HG02973 (cell line): ENCODE results near the gene TCERG1L.
"Not testable (repeated sequence)": the region's sequence is repeated elsewhere in the genome, so short reads cannot be mapped to it uniquely, and the experiment has no call there.

ENCODE experiments used
- ATAC-seq: cut with Tn5 transposase; IDR thresholded peaks from one replicate; pipeline ENCODE4 v1.9.1; 2021; ENCODE audit warnings: moderate library complexity; ENCODE audit not compliant: unreplicated experiment

TCERG1L gene

GRCh38 chr10:131090761-131091661 is 220.5 kb downstream of the TCERG1L start:
- ATAC-seq, result no peak

GRCh38 chr10:131089861-131090260 is 221.7 kb downstream of the TCERG1L start:
- ATAC-seq, result no peak

- no peak for ATAC-seq
Observed at GRCh38 chr10:131089150-131089549, 222.4 kb downstream of the TCERG1L start.

GRCh38 chr10:131088619-131089018 is 222.9 kb downstream of the TCERG1L start:
- ATAC-seq, result no peak

GRCh38 chr10:131087464-131088215 is 223.9 kb downstream of the TCERG1L start:
- no peak for ATAC-seq

GRCh38 chr10:131086511-131086910 is 225.0 kb downstream of the TCERG1L start:
- ATAC-seq, result no peak

GRCh38 chr10:131086094-131086493 is 225.4 kb downstream of the TCERG1L start:
- ATAC-seq, result no peak

GRCh38 chr10:131085091-131085860 is 226.2 kb downstream of the TCERG1L start:
- ATAC-seq, result no peak

- no peak for ATAC-seq
Observed at GRCh38 chr10:131084791-131085090, 226.8 kb downstream of the TCERG1L start.

- ATAC-seq, result no peak
Observed at GRCh38 chr10:131083915-131084790, 227.4 kb downstream of the TCERG1L start.

- ATAC-seq, result no peak
Observed at GRCh38 chr10:131082991-131083481, 228.5 kb downstream of the TCERG1L start.

- ATAC-seq, result no peak
Observed at GRCh38 chr10:131082201-131082850, 229.2 kb downstream of the TCERG1L start.

GRCh38 chr10:131081786-131082185 is 229.7 kb downstream of the TCERG1L start:
- ATAC-seq, result no peak

- no peak for ATAC-seq
Observed at GRCh38 chr10:131081376-131081775, 230.1 kb downstream of the TCERG1L start.

GRCh38 chr10:131080571-131080970 is 230.9 kb downstream of the TCERG1L start:
- ATAC-seq, result no peak

- ATAC-seq, result no peak
Observed at GRCh38 chr10:131079314-131079713, 232.2 kb downstream of the TCERG1L start.

GRCh38 chr10:131078882-131079280 is 232.6 kb downstream of the TCERG1L start:
- ATAC-seq, result not testable (repeated sequence)

GRCh38 chr10:131078131-131078881 is 233.2 kb downstream of the TCERG1L start:
- no peak for ATAC-seq

- ATAC-seq, result no peak
Observed at GRCh38 chr10:131077724-131078123, 233.8 kb downstream of the TCERG1L start.
